ENCODE results near the gene TXNDC17.

GRCh38 chr17:6682339-6682738, 41.5 kb downstream of the TXNDC17 start:
- TF ChIP-seq EZH2phosphoT487 (conservative IDR thresholded peaks at IDR 0.05; ENCODE audit: low read length) (no peak), CTCF (IDR thresholded peaks at IDR 0.05; ENCODE audit: insufficient read depth, low read length, poor library complexity, severe bottlenecking) (no peak)

Data from SU-DHL-6 (cell line).